ENCODE measurements around the gene AP2M1. TPM values are rescaled to one million over a fixed set of nuclear protein-coding genes. Genes with fewer than 3 reads are reported as not detected.

Gene AP2M1
- polyA plus RNA-seq, 4 donors, result 240 to 283 (median 270) TPM

DNA sequence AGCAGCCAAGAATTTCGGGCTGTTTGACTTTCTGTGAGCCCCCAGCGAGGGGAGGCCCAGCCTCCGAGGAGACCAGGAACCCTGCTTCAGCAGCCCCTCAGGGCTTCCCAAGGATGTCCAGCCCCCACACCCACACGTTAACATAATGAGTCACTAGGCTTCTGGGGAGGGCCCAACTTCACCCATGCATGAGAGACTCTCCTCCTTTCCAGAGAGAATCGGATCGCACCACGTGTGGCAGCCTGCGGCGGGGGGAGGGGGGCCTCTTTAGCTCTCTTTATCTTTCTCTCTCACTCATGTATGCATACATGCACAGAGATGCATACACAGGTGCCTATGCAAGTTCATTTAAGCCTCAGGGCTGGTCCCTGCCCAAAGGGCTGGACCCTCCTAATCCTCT, 3.1 kb upstream of the AP2M1 start:
- 82 to 89% (median 82%) methylated on average over 9 of the region's 9 CpGs for WGBS, 3 donors
- Histone ChIP-seq H3K4me3 (ENCODE audit: low read depth in 1 of 3, low read length in 3 of 3) (no peak overlapping the region), H3K36me3 (ENCODE audit: control insufficient read depth in 3 of 3, insufficient read depth in 2 of 3, low read depth in 1 of 3, low read length in 3 of 3) (peaks cover 12 to 66% (median 19%) of the 10 kb centered on the region in 3 donors), H3K27me3 (ENCODE audit: control insufficient read depth in 3 of 3, insufficient read depth in 3 of 3, low read length in 3 of 3) (no peaks in the 10 kb centered on the region), H3K4me1 (ENCODE audit: control insufficient read depth in 3 of 3, insufficient read depth in 2 of 3, low read depth in 1 of 3, low read length in 2 of 3) (peaks cover 0 to 14% (median 6%) of the 10 kb centered on the region in 3 donors), H3K27ac (ENCODE audit: low read depth in 1 of 3, low read length in 2 of 3) (no peak overlapping the region), H3K9me3 (ENCODE audit: control insufficient read depth in 2 of 2, insufficient read depth in 1 of 2, low read depth in 1 of 2, low read length in 1 of 2) (no peaks in the 10 kb centered on the region)
- FAIRE-seq, result no peak
- no peak for DNase-seq

DNA sequence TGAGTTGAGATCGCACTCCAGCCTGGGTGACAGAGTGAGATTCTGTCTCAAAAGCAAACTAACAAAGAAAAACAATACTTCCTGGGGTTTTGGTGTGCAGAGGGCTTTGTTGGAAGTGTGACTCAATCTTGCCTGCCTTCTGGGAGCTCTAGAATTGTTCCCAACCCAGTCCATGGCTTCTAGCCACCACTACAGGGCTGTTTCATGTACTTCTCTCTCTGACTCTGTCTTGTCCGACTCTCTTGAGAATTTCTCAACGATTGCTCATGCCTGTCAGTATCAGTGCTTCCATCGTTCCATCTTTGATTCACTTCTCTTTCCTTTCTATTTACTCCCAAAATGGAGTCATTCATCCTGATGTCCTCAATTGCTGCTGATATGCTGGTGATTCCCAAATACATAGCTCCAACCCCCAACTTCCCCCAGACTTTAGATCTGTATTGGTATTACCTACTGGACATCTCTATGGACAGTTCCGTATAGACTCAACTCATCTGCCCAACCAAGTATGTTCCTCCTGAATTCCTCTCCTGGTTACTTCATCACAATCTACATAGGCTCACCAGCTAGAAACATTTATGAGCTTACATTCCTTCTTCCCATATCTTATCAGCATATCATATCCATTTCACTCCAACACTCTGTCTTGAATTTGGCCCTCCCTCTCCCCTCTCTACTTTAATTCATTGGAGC, 1.8 kb upstream of the AP2M1 start:
- 86 to 90% (median 89%) methylated on average over 5 of the region's 5 CpGs for WGBS, 3 donors
- peaks cover 12 to 67% (median 16%) of the 10 kb centered on the region in 3 donors for H3K36me3 ChIP-seq (ENCODE audit: control insufficient read depth in 3 of 3, insufficient read depth in 2 of 3, low read depth in 1 of 3, low read length in 3 of 3)

DNA sequence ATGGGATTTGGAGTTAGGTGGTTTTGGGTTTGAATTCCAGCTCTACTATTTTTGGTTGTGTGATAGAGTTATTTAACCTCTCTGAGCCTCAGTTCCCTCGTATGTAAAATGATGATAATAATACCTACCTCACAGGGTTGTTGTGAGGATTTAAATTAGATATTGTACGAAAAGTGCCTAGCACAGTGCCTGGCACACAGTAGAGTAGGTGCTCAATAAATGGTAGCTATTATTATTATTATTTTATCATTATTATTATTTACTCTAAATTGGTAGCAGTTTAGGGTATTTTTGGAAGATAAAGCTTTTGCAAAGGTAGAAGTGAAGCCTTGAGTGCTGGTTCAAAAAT, 1.3 kb upstream of the AP2M1 start:
- H3K4me1 ChIP-seq (ENCODE audit: control insufficient read depth in 3 of 3, insufficient read depth in 2 of 3, low read depth in 1 of 3, low read length in 2 of 3), result peaks cover 9 to 31% (median 12%) of the 10 kb centered on the region in 3 donors
- 92 to 95% (median 93%) methylated on average over 2 of the region's 2 CpGs for WGBS, 3 donors
- DNase-seq, result no peak
- H3K9me3 ChIP-seq (ENCODE audit: control insufficient read depth in 2 of 2, insufficient read depth in 1 of 2, low read depth in 1 of 2, low read length in 1 of 2), result no peaks in the 10 kb centered on the region
- no peak for FAIRE-seq
- no peak overlapping the region for H3K27ac ChIP-seq (ENCODE audit: low read depth in 1 of 3, low read length in 2 of 3)
- no peak overlapping the region for H3K4me3 ChIP-seq (ENCODE audit: low read depth in 1 of 3, low read length in 3 of 3)
- peaks cover 10 to 67% (median 13%) of the 10 kb centered on the region in 3 donors for H3K36me3 ChIP-seq (ENCODE audit: control insufficient read depth in 3 of 3, insufficient read depth in 2 of 3, low read depth in 1 of 3, low read length in 3 of 3)
- no peaks in the 10 kb centered on the region for H3K27me3 ChIP-seq (ENCODE audit: control insufficient read depth in 3 of 3, insufficient read depth in 3 of 3, low read length in 3 of 3)

More for the DNA sequence above, 1.8 kb upstream of the AP2M1 start:
- Histone ChIP-seq H3K27me3 (ENCODE audit: control insufficient read depth in 3 of 3, insufficient read depth in 3 of 3, low read length in 3 of 3) (no peaks in the 10 kb centered on the region), H3K4me3 (ENCODE audit: low read depth in 1 of 3, low read length in 3 of 3) (no peak overlapping the region), H3K4me1 (ENCODE audit: control insufficient read depth in 3 of 3, insufficient read depth in 2 of 3, low read depth in 1 of 3, low read length in 2 of 3) (peaks cover 9 to 26% (median 12%) of the 10 kb centered on the region in 3 donors), H3K27ac (ENCODE audit: low read depth in 1 of 3, low read length in 2 of 3) (no peak overlapping the region), H3K9me3 (ENCODE audit: control insufficient read depth in 2 of 2, insufficient read depth in 1 of 2, low read depth in 1 of 2, low read length in 1 of 2) (no peaks in the 10 kb centered on the region)
- FAIRE-seq, result no peak
- no peak for DNase-seq

DNA sequence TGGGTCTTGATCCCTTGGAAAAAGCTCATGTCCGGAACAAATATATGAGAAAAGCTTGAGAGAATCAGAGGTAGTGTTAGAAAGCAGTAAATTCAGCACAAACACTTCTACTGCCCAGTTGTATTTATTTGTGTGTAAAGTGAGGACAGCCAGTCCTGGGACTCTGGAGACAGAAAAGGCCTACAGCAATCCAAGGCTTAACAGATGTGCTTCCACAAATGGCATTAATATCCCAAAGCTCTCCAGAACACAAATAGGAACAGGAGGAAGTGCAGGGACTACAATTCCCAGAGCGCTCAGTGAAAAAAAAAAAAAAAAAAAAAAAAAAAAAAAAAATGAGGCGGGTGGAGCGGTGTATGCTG, 390 bp upstream of the AP2M1 start:
- 16 to 24% (median 20%) methylated on average over 4 of the region's 4 CpGs for WGBS, 3 donors
- no peaks in the 10 kb centered on the region for H3K27me3 ChIP-seq (ENCODE audit: control insufficient read depth in 3 of 3, insufficient read depth in 3 of 3, low read length in 3 of 3)
- FAIRE-seq (no peak), DNase-seq (no peak)
- no peak overlapping the region for H3K4me3 ChIP-seq (ENCODE audit: low read depth in 1 of 3, low read length in 3 of 3)
- H3K27ac ChIP-seq (ENCODE audit: low read depth in 1 of 3, low read length in 2 of 3), result peak overlapping the region in 2 of 3 donors; percentile 36 to 49
- peaks cover 9 to 68% (median 13%) of the 10 kb centered on the region in 3 donors for H3K36me3 ChIP-seq (ENCODE audit: control insufficient read depth in 3 of 3, insufficient read depth in 2 of 3, low read depth in 1 of 3, low read length in 3 of 3)
- H3K4me1 ChIP-seq (ENCODE audit: control insufficient read depth in 3 of 3, insufficient read depth in 2 of 3, low read depth in 1 of 3, low read length in 2 of 3), result peaks cover 9 to 40% (median 12%) of the 10 kb centered on the region in 3 donors
- no peaks in the 10 kb centered on the region for H3K9me3 ChIP-seq (ENCODE audit: control insufficient read depth in 2 of 2, insufficient read depth in 1 of 2, low read depth in 1 of 2, low read length in 1 of 2)

DNA sequence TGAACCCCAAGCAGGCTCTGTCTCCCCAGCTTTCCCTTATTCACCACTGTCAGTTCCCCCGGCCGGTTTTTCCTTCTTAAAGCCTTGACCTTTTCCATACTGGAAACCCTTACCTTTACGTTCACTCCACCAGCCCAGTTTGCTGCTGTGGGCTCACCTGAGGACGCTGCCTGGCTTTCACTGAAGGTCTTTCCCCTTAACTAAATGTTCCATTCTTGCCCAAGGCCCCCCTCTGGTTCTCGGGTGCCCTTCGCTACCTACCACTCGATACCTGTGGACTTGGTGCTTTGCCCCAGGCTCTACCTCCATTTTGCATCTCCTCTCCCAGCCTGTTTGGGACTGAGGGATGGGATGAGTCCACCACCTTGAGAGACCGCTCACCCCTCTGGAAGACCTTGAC, 851 bp downstream of the AP2M1 start:
- H3K9me3 ChIP-seq (ENCODE audit: control insufficient read depth in 2 of 2, insufficient read depth in 1 of 2, low read depth in 1 of 2, low read length in 1 of 2), result no peaks in the 10 kb centered on the region
- peaks cover 9 to 68% (median 10%) of the 10 kb centered on the region in 3 donors for H3K36me3 ChIP-seq (ENCODE audit: control insufficient read depth in 3 of 3, insufficient read depth in 2 of 3, low read depth in 1 of 3, low read length in 3 of 3)
- FAIRE-seq (no peak), DNase-seq (peak; percentile 29 to 44)
- H3K27ac ChIP-seq (ENCODE audit: low read depth in 1 of 3, low read length in 2 of 3), result peak overlapping the region; percentile 82 to 89 (median 83)
- WGBS, 3 donors, result 11 to 19% (median 13%) methylated on average over 8 of the region's 8 CpGs
- H3K4me1 ChIP-seq (ENCODE audit: control insufficient read depth in 3 of 3, insufficient read depth in 2 of 3, low read depth in 1 of 3, low read length in 2 of 3), result peaks cover 9 to 40% (median 12%) of the 10 kb centered on the region in 3 donors
- peak overlapping the region; percentile 76 to 91 (median 85) for H3K4me3 ChIP-seq (ENCODE audit: low read depth in 1 of 3, low read length in 3 of 3)
- no peaks in the 10 kb centered on the region for H3K27me3 ChIP-seq (ENCODE audit: control insufficient read depth in 3 of 3, insufficient read depth in 3 of 3, low read length in 3 of 3)

DNA sequence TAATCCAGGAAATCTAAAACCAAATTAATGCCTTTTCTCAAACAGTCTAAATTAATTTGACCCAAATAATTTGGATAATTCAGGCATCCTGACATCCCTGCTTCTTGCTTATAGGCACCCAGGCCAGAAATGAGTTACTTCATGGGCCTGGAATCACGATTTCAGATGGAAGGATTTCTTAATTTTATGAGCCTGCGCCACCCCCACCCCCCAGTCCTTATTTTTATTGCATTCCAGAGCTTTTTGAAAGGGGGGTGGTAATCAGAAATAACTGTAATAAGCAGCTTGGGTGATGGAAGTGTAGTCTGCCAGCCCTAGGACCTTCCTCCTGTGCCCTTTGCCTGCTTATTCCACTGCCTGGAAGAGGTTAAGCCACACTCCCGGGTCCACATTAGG, 1.3 kb downstream of the AP2M1 start:
- FAIRE-seq, result no peak
- H3K4me3 ChIP-seq (ENCODE audit: low read depth in 1 of 3, low read length in 3 of 3), result peak overlapping the region in 2 of 3 donors; percentile 85 to 91
- DNase-seq, result no peak

DNA sequence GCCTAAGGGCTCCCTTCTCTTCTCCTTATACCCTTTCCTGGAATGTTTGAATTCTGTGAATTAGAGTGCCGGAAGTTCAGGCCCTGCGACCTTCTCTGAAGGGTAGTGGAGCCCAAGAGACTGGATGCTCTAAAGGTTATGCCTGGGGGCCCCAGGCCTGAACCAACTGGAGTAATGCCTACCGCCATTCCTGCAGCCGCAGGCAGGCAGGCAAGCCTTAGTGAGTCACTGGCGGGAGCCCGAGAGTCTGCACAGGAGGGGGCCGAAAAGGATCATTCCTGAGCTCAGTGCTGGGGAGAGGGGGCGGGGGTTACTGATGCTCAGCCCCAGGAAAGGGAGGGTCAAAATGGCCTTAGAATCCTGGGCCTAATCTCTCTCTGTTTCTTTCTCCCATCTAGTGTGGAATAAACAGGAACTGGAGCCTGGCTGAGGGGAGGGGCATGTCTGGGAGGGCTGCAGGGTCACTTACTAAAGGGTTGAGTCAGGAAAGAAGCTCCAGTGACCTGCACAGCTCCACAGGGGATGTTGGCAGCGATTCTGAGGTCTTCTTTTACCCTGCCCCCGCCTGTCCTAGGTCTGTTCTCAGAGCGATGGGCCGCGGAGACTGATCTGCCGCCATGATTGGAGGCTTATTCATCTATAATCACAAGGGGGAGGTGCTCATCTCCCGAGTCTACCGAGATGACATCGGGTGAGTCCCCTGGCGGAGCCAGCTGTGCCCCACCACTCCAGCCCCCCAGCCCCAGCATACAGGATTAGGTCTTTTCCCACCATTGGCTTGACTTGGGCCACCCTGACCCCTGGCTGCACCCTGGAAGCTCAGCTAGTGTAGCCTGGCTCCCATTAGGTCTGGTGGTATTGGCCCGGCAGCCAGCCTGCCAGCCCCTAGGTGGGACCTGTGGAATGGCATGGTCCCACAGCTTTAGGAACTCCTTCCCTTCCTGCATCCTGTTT, 2.0 kb downstream of the AP2M1 start:
- H3K4me1 ChIP-seq (ENCODE audit: control insufficient read depth in 3 of 3, insufficient read depth in 2 of 3, low read depth in 1 of 3, low read length in 2 of 3), result peaks cover 9 to 40% (median 12%) of the 10 kb centered on the region in 3 donors
- H3K9me3 ChIP-seq (ENCODE audit: control insufficient read depth in 2 of 2, insufficient read depth in 1 of 2, low read depth in 1 of 2, low read length in 1 of 2), result no peaks in the 10 kb centered on the region
- H3K27ac ChIP-seq (ENCODE audit: low read depth in 1 of 3, low read length in 2 of 3), result peak overlapping the region; percentile 24 to 89 (median 61)
- peaks cover 16 to 68% (median 18%) of the 10 kb centered on the region in 3 donors for H3K36me3 ChIP-seq (ENCODE audit: control insufficient read depth in 3 of 3, insufficient read depth in 2 of 3, low read depth in 1 of 3, low read length in 3 of 3)
- peak overlapping the region in 2 of 3 donors; percentile 85 to 91 for H3K4me3 ChIP-seq (ENCODE audit: low read depth in 1 of 3, low read length in 3 of 3)
- DNase-seq, result peak; percentile 27 to 67
- FAIRE-seq, result no peak
- WGBS, 3 donors, result 38 to 61% (median 60%) methylated on average over 19 of the region's 19 CpGs
- no peaks in the 10 kb centered on the region for H3K27me3 ChIP-seq (ENCODE audit: control insufficient read depth in 3 of 3, insufficient read depth in 3 of 3, low read length in 3 of 3)

More for the DNA sequence above, 1.3 kb downstream of the AP2M1 start:
- Histone ChIP-seq H3K9me3 (ENCODE audit: control insufficient read depth in 2 of 2, insufficient read depth in 1 of 2, low read depth in 1 of 2, low read length in 1 of 2) (no peaks in the 10 kb centered on the region), H3K4me1 (ENCODE audit: control insufficient read depth in 3 of 3, insufficient read depth in 2 of 3, low read depth in 1 of 3, low read length in 2 of 3) (peaks cover 9 to 40% (median 12%) of the 10 kb centered on the region in 3 donors), H3K36me3 (ENCODE audit: control insufficient read depth in 3 of 3, insufficient read depth in 2 of 3, low read depth in 1 of 3, low read length in 3 of 3) (peaks cover 10 to 68% (median 13%) of the 10 kb centered on the region in 3 donors), H3K27ac (ENCODE audit: low read depth in 1 of 3, low read length in 2 of 3) (peak overlapping the region; percentile 61 to 89 (median 82)), H3K27me3 (ENCODE audit: control insufficient read depth in 3 of 3, insufficient read depth in 3 of 3, low read length in 3 of 3) (no peaks in the 10 kb centered on the region)
- 38 to 45% (median 44%) methylated on average over 3 of the region's 3 CpGs for WGBS, 3 donors

DNA sequence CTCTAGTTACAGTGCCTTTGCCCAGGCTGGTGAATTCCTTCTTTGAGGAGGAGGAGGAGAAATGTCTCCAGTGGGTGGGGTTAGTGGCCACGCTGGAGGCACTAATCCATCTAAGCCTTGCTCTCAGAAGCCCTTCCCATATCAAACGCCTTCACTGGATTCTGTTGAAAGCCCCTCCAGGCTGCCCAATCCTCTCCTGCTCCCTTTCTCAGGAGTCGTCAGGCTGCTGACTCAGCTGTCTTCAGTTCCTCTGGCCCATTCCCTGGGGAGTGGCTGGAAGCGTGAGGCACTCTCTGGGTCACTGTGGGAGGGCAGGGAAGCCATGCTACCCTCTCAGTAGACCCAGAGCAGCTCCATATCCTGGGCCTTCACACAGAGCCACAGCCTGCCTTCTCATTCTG, 2.7 kb downstream of the AP2M1 start:
- DNase-seq, result peak in 1 of 2 donors; percentile 24
- no peak for FAIRE-seq
- WGBS, 3 donors, result 36 to 47% (median 41%) methylated on average over 4 of the region's 4 CpGs
- Histone ChIP-seq H3K9me3 (ENCODE audit: control insufficient read depth in 2 of 2, insufficient read depth in 1 of 2, low read depth in 1 of 2, low read length in 1 of 2) (no peaks in the 10 kb centered on the region), H3K27me3 (ENCODE audit: control insufficient read depth in 3 of 3, insufficient read depth in 3 of 3, low read length in 3 of 3) (no peaks in the 10 kb centered on the region), H3K4me3 (ENCODE audit: low read depth in 1 of 3, low read length in 3 of 3) (peak overlapping the region in 1 of 3 donors; percentile 91), H3K27ac (ENCODE audit: low read depth in 1 of 3, low read length in 2 of 3) (peak overlapping the region in 2 of 3 donors; percentile 61 to 89), H3K36me3 (ENCODE audit: control insufficient read depth in 3 of 3, insufficient read depth in 2 of 3, low read depth in 1 of 3, low read length in 3 of 3) (peaks cover 18 to 67% (median 21%) of the 10 kb centered on the region in 3 donors), H3K4me1 (ENCODE audit: control insufficient read depth in 3 of 3, insufficient read depth in 2 of 3, low read depth in 1 of 3, low read length in 2 of 3) (peaks cover 9 to 40% (median 12%) of the 10 kb centered on the region in 3 donors)

All from small intestine (tissue), 7 donors.